Lower leg skin (tissue), 4 donors: ENCODE data around the gene UPK2. TPM values are rescaled to one million over a fixed set of nuclear protein-coding genes. Genes with fewer than 3 reads are reported as not detected.

Experiments used
- DNase-seq, 2 donors: peaks; one replicate each; pipeline ENCODE4 v3.0.0-alpha.2; 2019; ENCODE audit warnings: low spot score in 2 of 2
- H3K4me3 ChIP-seq: fragments of 200-600 bp; sonication (generic); 2 replicates; pipeline ENCODE4 v1.5.1; 2017; ENCODE audit warnings: mild to moderate bottlenecking, low read depth; ENCODE audit not compliant: poor library complexity, severe bottlenecking
- POLR2A ChIP-seq, 2 donors: fragments of 450-650 bp; IDR thresholded peaks; one replicate each; pipeline ENCODE4 v1.6.1; 2016 to 2017; ENCODE audit warnings: antibody characterized with exemption in 2 of 2, mild to moderate bottlenecking in 1 of 2, moderate library complexity in 1 of 2
- WGBS, 2 donors: methylation state at CpG; one replicate each; pipeline ENCODE4 v1.1.5; 2018; 5-methylcytosine and 5-hydroxymethylcytosine counted together
- intact Hi-C: fragments of 100-400 bp; cut with DNase I; formaldehyde crosslinking; loops from one replicate; pipeline ENCODE4 v1.15.0; 2023; ENCODE audit warnings: low total_unique reads
- total RNA-seq, 4 donors: library from RNA; depleted of rRNA; stranded (reverse); fragments of >200 nt; gene quantifications; one replicate each; pipeline ENCODE4 v1.1.0, GENCODE V29; 2016
- TF ChIP-seq, protein P1 (sequence below), 3 donors: fragments of 450-650 bp; IDR thresholded peaks; one replicate each; pipeline ENCODE4 v1.5.1; 2016; ENCODE audit warnings: antibody characterized with exemption in 3 of 3, mild to moderate bottlenecking in 3 of 3, moderate library complexity in 2 of 3

UPK2 gene
- total RNA-seq, 4 donors from 2014 or later = not detected

- TF ChIP-seq POLR2A (IDR thresholded peaks at IDR 0.05) = no peak
- TF ChIP-seq, protein P1, sequence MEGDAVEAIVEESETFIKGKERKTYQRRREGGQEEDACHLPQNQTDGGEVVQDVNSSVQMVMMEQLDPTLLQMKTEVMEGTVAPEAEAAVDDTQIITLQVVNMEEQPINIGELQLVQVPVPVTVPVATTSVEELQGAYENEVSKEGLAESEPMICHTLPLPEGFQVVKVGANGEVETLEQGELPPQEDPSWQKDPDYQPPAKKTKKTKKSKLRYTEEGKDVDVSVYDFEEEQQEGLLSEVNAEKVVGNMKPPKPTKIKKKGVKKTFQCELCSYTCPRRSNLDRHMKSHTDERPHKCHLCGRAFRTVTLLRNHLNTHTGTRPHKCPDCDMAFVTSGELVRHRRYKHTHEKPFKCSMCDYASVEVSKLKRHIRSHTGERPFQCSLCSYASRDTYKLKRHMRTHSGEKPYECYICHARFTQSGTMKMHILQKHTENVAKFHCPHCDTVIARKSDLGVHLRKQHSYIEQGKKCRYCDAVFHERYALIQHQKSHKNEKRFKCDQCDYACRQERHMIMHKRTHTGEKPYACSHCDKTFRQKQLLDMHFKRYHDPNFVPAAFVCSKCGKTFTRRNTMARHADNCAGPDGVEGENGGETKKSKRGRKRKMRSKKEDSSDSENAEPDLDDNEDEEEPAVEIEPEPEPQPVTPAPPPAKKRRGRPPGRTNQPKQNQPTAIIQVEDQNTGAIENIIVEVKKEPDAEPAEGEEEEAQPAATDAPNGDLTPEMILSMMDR (IDR thresholded peaks at IDR 0.05) = no peak
- DNase-seq = peak in 1 of 2 donors; percentile 92
- intact Hi-C loops = no loop called here
- H3K4me3 ChIP-seq = no peak overlapping the region
- 21 to 25% methylated on average over 8 of the region's 8 CpGs for WGBS, 2 donors
Measured at GRCh38 chr11:118916842-118917388, 39.2 kb upstream of the UPK2 start.

- no peak overlapping the region for H3K4me3 ChIP-seq
- intact Hi-C loops = no loop called here
- TF ChIP-seq, protein P1 (IDR thresholded peaks at IDR 0.05) = no peak
- TF ChIP-seq POLR2A (IDR thresholded peaks at IDR 0.05) = no peak
- 5 to 7% methylated on average over 13 of the region's 13 CpGs for WGBS, 2 donors
- DNase-seq = peak; percentile 84 to 96
Measured at GRCh38 chr11:118917481-118918127, 38.5 kb upstream of the UPK2 start.

GRCh38 chr11:118918128-118918685 lies 37.9 kb upstream of the UPK2 start:
- peak; percentile 86 to 95 for DNase-seq
- intact Hi-C loops = no loop called here
- TF ChIP-seq, protein P1 (IDR thresholded peaks at IDR 0.05) = peak in 1 of 3 donors; percentile 68
- TF ChIP-seq POLR2A (IDR thresholded peaks at IDR 0.05) = no peak
- 2% methylated on average over 14 of the region's 14 CpGs for WGBS, 2 donors
- no peak overlapping the region for H3K4me3 ChIP-seq

DNA sequence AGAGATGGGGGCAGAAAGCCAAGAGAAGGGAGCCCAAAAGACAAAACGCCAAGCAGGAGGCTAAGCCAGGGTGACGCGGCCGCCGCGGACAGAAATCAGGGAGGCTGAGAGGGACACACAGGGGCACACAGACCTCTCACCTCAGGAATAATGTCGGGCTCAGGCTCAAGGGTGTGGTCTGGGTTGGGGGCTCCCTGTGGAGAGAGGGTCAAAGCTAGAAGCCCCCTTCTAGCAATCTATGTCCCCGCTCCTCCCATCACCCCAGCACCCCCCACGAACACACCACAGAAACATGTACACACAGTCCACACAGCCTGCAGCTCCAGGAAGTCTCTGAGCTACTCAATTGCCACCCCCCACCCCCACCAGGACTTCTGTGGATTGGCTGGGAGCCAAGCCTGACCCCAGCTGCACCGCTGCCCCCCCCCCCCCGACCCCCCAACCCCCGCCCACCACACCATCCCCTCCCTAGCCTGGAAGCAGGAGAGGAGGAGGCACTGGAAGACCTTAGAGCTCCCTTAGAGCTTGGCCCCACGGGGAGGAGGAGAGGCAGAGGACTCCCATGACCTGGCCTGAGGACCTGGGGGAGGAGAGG lies 37.3 kb upstream of the UPK2 start:
- no peak for TF ChIP-seq POLR2A (IDR thresholded peaks at IDR 0.05)
- TF ChIP-seq, protein P1 (IDR thresholded peaks at IDR 0.05) = no peak
- peak in 1 of 2 donors; percentile 34 for DNase-seq
- 4 to 6% methylated on average over 9 to 10 of the region's 13 CpGs for WGBS, 2 donors
- H3K4me3 ChIP-seq = no peak overlapping the region
- intact Hi-C loops = no loop called here

DNA sequence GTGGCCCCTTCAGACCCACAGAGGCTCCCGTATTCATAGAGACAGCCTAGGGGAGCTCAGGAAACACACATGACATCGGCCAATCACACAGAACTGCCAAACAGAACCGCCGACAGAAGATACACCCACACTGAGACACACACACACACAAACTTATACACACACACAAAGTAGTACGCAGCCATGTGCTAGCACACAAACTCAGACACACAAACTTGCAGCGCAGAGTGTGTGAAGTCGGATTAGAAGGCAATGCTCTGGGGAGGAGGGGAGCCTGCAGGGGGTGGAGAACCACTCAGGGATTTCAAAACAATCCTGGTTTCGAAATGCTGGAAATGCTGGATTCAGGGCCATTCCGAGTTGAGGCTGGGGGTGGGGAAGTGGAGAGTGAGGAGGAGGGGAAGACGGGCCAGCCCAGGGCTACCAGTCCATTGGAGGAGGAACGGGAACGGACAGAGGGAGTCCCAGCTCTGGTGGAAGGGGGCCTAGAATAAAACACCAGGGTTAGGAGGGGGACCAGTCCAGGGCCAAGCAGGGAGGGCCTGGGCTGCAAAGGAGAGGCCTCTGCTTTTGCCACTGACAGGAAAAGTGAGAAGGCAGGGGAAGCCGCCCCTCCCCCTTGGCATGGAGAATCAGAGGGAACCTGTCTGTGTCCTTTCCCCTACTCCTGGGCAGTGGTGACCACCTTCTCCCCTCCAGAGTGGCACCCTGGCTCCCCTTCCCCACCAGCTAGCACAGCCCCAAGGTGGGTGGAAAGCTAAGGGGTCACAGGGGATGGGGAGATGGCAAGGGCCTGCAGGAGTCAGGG lies 34.8 kb upstream of the UPK2 start:
- DNase-seq = peak; percentile 82 to 95
- TF ChIP-seq, protein P1 (IDR thresholded peaks at IDR 0.05) = no peak
- no peak for TF ChIP-seq POLR2A (IDR thresholded peaks at IDR 0.05)
- 4 to 12% methylated on average over 12 to 13 of the region's 13 CpGs for WGBS, 2 donors
- H3K4me3 ChIP-seq = no peak overlapping the region
- intact Hi-C loops = no loop called here
